ENCODE data around the gene SAMD9.
A peak's percentile ranks its signal among the peaks of the same experiment; 100 is the strongest.
"Not testable (repeated sequence)": the region's sequence is repeated elsewhere in the genome, so short reads cannot be mapped to it uniquely, and the experiment has no call there.

Gene SAMD9

DNA sequence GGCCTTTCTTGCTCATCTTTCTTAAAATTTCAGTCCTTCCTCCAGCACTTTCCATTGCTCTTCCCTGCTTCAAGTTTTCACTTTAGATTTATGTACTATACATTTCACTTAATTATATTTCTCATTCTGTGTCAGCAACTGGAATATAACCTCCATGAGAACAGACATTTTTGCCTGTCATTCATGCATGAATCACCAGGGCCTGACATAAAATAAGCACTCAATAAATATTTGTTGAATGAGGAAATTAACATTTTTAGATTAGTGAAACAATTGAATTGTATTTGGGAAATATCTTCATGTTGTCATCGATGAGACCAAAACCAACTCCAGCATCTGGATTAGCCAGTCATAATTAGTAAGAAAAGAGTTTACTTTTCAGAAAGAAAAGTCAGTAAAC lies 24.3 kb upstream of the SAMD9 start:
- Mint-ChIP-seq H3K36me3 (ENCODE audit: low read depth) (peaks cover 30% of the 10 kb centered on the region), H3K4me3 (no peak overlapping the region), H3K4me1 (ENCODE audit: low read depth) (peaks cover 15% of the 10 kb centered on the region), H3K27me3 (ENCODE audit: low read depth) (no peaks in the 10 kb centered on the region), H3K27ac (no peak overlapping the region), H3K9me3 (peaks cover 7% of the 10 kb centered on the region)
- DNase-seq (ENCODE audit: low spot score): no peak

DNA sequence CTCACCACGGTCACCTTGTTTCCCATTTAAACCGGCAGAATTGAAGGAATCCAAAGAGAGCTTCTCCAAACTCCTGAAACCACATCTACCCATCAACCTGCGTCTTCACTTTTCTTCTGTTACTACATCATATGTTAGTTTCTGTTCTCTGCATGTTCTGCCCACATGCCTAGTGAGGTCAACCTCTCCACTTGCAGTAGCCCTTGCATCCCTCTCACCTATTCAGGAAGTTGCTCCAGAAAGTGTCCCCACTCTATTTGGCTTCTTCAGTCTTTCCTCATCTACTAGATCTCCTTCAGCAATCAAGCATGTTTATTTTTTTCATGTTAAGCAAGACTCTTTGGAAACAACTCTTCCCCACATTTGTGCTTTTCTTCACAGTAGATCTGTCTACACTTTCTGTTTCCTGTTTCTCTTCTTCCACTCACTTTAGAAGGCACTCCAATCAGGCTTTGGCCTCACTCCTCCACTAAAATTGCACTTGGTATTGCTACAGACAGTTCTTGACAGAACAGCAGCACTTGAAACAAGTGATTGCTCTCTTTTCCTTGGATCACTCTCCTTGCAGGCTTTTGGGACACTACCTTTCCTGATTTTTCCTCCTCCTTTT lies 22.9 kb upstream of the SAMD9 start:
- H3K27me3 Mint-ChIP-seq (ENCODE audit: low read depth): no peaks in the 10 kb centered on the region
- H3K4me3 Mint-ChIP-seq: no peak overlapping the region
- peaks cover 17% of the 10 kb centered on the region for H3K9me3 Mint-ChIP-seq
- H3K4me1 Mint-ChIP-seq (ENCODE audit: low read depth): peaks cover 5% of the 10 kb centered on the region
- DNase-seq (ENCODE audit: low spot score): no peak
- no peak overlapping the region for H3K27ac Mint-ChIP-seq
- H3K36me3 Mint-ChIP-seq (ENCODE audit: low read depth): peaks cover 31% of the 10 kb centered on the region

DNA sequence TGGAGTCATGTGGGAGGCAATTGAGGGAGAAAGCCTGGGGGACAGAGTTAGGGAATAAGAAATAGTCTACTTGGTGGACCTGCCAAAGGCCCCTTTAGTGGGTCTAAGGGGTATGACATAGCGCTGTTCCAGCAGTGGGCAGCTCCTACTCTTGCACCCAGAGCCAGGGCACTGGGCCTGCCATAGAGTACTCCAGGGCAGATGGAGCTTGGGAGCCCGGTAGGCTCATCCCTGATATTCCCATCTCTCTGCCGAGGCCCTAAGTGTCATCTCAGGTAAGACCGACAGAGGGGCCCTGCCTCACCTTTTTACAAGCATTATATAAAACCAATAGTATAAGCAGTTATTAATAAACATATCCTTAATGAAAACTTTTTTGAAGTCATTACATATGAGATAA lies 20.8 kb upstream of the SAMD9 start:
- H3K27me3 Mint-ChIP-seq (ENCODE audit: low read depth): no peaks in the 10 kb centered on the region
- H3K4me3 Mint-ChIP-seq: no peak overlapping the region
- peaks cover 38% of the 10 kb centered on the region for H3K9me3 Mint-ChIP-seq
- peaks cover 47% of the 10 kb centered on the region for H3K36me3 Mint-ChIP-seq (ENCODE audit: low read depth)
- H3K4me1 Mint-ChIP-seq (ENCODE audit: low read depth): peaks cover 3% of the 10 kb centered on the region
- no peak for DNase-seq (ENCODE audit: low spot score)
- H3K27ac Mint-ChIP-seq: no peak overlapping the region

DNA sequence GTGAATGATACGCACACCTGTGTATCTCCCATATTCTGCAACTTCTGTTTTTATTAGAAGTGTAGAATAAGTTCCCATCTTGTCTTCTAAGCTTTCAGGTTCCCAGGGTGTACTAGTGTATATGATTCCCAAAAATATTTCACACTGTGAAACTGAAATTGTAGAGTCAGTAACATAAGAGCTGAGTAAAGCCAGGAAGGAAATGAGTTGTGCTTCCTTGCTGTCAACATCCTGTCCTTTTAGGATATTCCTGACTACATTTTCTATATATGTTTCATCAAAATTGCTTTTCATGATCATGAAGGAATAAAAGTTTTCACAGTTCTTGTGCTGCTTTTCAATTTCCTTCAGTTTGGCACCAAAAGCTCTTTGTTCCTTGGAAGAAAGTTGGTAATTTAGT lies 15.2 kb upstream of the SAMD9 start:
- H3K4me1 Mint-ChIP-seq (ENCODE audit: low read depth): no peaks in the 10 kb centered on the region
- peaks cover 88% of the 10 kb centered on the region for H3K9me3 Mint-ChIP-seq
- no peak overlapping the region for H3K27ac Mint-ChIP-seq
- H3K4me3 Mint-ChIP-seq: no peak overlapping the region
- H3K27me3 Mint-ChIP-seq (ENCODE audit: low read depth): no peaks in the 10 kb centered on the region
- no peak for DNase-seq (ENCODE audit: low spot score)
- peaks cover 77% of the 10 kb centered on the region for H3K36me3 Mint-ChIP-seq (ENCODE audit: low read depth)

DNA sequence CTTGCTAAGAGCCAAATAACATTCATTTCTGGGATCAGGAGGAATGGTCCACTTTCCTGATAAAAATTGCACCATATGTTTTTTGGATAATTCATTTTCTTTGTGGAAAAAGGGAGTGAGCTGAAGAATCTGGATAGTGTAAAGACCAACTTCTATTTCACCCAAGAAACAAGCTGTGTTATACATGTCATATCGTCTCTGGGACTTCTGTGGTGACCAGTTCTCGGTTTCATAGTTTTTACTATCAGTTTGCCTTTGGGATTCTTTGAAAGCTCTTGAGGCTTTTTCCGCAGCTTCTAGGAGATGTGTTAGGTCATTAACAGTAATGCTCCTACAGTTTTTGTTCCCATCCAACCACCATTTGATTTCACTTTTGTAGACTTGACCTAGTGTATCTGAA lies 14.4 kb upstream of the SAMD9 start:
- peaks cover 87% of the 10 kb centered on the region for H3K9me3 Mint-ChIP-seq
- no peak for DNase-seq (ENCODE audit: low spot score)
- H3K4me3 Mint-ChIP-seq: no peak overlapping the region
- H3K4me1 Mint-ChIP-seq (ENCODE audit: low read depth): no peaks in the 10 kb centered on the region
- H3K36me3 Mint-ChIP-seq (ENCODE audit: low read depth): peaks cover 72% of the 10 kb centered on the region
- H3K27ac Mint-ChIP-seq: no peak overlapping the region
- H3K27me3 Mint-ChIP-seq (ENCODE audit: low read depth): no peaks in the 10 kb centered on the region

DNA sequence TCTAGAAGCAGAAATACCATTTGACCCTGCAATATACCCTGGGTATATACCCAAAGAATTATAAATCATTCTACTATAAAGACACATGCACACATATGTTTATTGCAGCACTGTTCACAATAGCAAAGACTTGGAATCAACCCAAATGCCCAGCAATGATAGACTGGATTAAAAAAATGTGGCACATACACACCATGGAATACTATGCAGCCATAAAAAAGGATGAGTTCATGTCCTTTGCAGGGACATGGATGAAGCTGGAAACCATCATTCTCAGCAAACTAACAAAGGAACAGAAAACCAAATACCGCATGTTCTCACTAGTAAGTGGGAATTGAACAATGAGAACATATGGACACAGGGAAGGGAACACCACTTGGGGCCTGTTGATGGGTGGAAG lies 9.2 kb upstream of the SAMD9 start:
- H3K4me3 Mint-ChIP-seq; DNase-seq (ENCODE audit: low spot score); H3K27ac Mint-ChIP-seq; H3K27me3 Mint-ChIP-seq (ENCODE audit: low read depth); H3K4me1 Mint-ChIP-seq (ENCODE audit: low read depth): not testable (repeated sequence)
- Mint-ChIP-seq H3K36me3 (ENCODE audit: low read depth) (peaks cover 48% of the 10 kb centered on the region), H3K9me3 (peaks cover 82% of the 10 kb centered on the region)

DNA sequence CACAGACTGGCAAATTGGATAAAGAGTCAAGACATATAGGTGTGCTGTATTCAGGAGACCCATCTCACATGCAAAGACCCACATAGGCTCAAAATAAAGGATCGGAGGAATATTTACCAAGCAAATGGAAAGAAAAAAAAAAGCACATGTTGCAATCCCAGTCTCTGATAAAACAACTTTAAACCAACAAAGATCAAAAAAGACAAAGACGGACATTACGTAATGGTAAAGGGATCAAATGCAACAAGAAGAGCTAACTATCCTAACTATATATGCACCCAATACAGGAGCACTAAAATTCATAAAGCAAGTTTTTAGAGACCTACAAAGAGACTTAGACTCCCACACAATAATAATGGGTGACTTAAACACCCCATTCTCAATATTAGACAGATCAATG lies 5.8 kb upstream of the SAMD9 start:
- not testable (repeated sequence) for H3K27ac Mint-ChIP-seq
- H3K36me3 Mint-ChIP-seq (ENCODE audit: low read depth): peaks cover 45% of the 10 kb centered on the region

DNA sequence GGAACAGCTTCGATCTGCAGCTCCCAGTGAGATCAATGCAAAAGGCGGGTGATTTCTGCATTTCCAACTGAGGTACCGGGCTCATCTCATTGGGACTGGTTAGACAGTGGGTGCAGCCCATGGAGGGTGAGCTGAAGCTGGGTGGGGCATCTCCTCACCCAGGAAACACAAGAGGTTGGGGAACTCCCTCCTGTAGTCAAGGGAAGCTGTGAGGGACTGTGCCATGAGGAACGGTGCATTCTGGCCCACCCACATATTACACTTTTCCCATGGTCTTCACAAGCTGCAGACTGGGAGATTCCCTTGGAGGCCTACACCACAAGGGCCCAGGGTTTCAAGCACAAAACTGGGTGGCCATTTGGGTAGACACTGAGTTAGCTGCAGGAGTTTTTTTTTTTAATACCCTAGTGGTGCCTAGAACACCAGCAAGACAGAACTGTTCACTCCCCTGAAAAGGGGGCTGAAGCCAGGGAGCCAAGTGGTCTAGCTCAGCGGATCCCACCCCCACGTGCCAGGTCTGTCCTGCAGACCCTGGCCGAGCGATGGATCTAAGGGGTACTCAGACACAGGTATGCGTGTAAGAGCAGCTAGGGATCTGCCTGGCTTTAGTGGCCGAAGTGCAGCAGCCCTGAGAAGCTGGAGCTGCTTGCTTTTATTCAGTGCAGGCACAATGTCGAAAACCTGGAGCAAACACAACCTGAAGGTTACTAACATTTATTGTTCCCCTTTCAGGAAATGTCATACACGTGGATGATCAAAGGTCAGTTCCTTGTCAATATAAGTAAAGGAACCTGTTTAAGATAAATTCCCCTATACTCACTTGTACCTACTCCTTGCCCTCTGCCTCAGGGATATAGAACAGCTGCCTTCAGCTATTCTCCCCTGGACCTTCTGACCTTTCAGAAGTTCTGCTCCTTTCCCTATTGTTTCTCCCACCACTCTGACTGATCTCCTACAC lies 3.1 kb upstream of the SAMD9 start:
- H3K27me3 Mint-ChIP-seq (ENCODE audit: low read depth): peaks cover 3% of the 10 kb centered on the region
- H3K36me3 Mint-ChIP-seq (ENCODE audit: low read depth): peaks cover 47% of the 10 kb centered on the region
- no peak for DNase-seq (ENCODE audit: low spot score)
- H3K4me3 Mint-ChIP-seq: no peak overlapping the region
- peaks cover 46% of the 10 kb centered on the region for H3K9me3 Mint-ChIP-seq
- peaks cover 16% of the 10 kb centered on the region for H3K4me1 Mint-ChIP-seq (ENCODE audit: low read depth)
- no peak overlapping the region for H3K27ac Mint-ChIP-seq

More for the DNA sequence above, 5.8 kb upstream of the SAMD9 start:
- H3K9me3 Mint-ChIP-seq: peaks cover 61% of the 10 kb centered on the region
- H3K4me3 Mint-ChIP-seq; H3K27me3 Mint-ChIP-seq (ENCODE audit: low read depth); H3K4me1 Mint-ChIP-seq (ENCODE audit: low read depth); DNase-seq (ENCODE audit: low spot score): not testable (repeated sequence)

DNA sequence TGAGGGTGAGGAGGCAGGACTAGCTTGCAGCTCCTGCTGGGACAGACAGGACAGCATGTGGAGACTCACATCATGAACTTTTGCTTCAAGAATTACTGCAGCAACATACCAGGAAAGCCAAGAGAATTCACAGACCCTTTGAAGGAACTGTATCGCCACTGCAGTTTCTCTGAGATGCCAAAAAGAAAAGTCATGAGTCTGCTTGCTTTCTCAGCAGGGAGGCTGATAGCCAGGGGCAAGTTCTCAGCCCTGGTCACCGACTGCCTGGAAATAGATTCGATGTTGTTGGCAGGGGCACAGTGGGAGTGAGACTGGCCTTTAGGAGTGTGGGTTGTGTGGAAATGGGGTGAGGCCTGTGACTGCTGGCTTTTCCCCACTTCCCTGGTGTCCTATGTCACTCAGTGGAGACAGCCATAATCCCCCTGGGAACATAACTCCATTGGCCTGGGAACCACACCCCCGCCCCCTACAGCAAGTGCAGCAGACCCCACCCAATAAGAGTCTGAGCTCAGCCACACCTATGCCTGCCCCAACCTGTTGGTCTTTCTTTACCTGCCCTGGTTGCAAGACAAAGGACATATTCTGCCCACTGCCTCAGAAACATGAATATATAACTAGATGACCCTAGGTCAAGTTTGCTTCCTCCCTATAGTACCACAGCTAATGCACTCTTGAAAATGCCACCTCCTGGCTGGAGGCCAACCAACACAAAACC lies 1.6 kb upstream of the SAMD9 start:
- no peak for DNase-seq (ENCODE audit: low spot score)
- no peak overlapping the region for H3K4me3 Mint-ChIP-seq
- peaks cover 31% of the 10 kb centered on the region for H3K4me1 Mint-ChIP-seq (ENCODE audit: low read depth)
- H3K9me3 Mint-ChIP-seq: peaks cover 44% of the 10 kb centered on the region
- H3K27me3 Mint-ChIP-seq (ENCODE audit: low read depth): peaks cover 3% of the 10 kb centered on the region
- H3K27ac Mint-ChIP-seq: peak overlapping the region; percentile 34
- H3K36me3 Mint-ChIP-seq (ENCODE audit: low read depth): peaks cover 58% of the 10 kb centered on the region

DNA sequence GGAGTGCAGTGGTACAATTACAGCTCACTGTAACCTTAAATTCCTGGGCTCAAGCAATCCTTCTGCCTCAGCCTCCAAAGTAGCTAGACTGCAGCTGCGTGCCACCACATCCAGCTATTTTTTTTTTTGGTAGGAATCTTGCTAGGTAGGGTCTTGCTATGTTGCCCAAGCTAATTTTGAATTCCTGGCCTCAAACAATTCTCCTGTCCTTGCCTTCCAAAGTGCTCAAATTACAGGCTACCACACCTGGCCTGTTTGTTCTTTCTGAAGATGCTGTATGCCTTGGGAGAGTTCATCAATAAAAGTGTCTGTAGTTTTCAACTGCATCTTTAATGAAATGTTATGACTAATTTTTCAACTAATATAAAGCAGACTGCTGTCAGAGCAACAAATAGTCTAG lies 452 bp downstream of the SAMD9 start:
- Mint-ChIP-seq H3K4me1 (ENCODE audit: low read depth) (peaks cover 37% of the 10 kb centered on the region), H3K36me3 (ENCODE audit: low read depth) (peaks cover 64% of the 10 kb centered on the region), H3K27ac (peak overlapping the region; percentile 87), H3K9me3 (peaks cover 40% of the 10 kb centered on the region), H3K4me3 (peak overlapping the region; percentile 90), H3K27me3 (ENCODE audit: low read depth) (no peaks in the 10 kb centered on the region)
- no peak for DNase-seq (ENCODE audit: low spot score)

DNA sequence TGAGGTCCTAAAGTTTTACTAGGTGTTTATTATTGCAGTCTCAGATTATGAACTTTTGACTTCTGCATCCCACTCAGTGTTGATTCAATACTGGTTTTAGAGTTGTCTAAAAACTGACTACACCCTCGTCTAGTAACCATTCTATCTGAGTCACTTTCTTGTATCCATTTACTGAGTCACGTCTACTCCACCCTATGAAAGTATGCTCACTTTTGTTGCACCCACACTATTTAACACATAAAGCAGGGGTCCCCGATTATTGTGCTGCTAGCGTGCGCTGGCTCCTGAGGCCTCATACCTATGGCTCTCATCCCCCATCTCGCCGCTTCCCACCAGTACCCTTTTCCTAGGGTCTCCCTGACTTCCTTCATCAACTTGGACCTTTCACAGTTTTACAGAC lies 2.0 kb downstream of the SAMD9 start:
- Mint-ChIP-seq H3K27ac (peak overlapping the region; percentile 87), H3K4me1 (ENCODE audit: low read depth) (peaks cover 39% of the 10 kb centered on the region), H3K9me3 (peaks cover 50% of the 10 kb centered on the region), H3K27me3 (ENCODE audit: low read depth) (no peaks in the 10 kb centered on the region), H3K36me3 (ENCODE audit: low read depth) (peaks cover 71% of the 10 kb centered on the region), H3K4me3 (peak overlapping the region; percentile 90)
- DNase-seq (ENCODE audit: low spot score): peak; percentile 12

DNA sequence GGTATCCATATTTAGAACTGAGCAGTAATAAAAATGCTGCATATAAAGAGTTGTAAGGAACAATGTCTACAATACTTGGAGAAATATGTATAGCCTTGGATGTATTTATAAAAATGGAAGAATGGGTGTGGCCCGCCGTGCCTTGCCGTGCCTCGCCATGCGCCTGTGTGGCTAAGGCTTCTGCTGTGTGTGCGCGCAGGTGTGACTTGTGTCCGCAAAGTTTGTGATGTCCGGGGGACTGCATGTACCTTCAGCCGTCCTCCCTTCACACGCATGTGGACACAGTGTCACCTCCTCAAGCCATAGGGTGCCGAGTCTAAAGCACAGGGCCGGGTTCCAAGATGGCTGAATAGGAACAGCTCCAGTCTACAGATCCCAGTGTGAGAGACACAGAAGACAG lies 9.8 kb downstream of the SAMD9 start:
- Mint-ChIP-seq H3K4me1 (ENCODE audit: low read depth) (peaks cover 5% of the 10 kb centered on the region), H3K27me3 (ENCODE audit: low read depth) (no peaks in the 10 kb centered on the region), H3K27ac (no peak overlapping the region), H3K36me3 (ENCODE audit: low read depth) (peaks cover 96% of the 10 kb centered on the region), H3K9me3 (peaks cover 79% of the 10 kb centered on the region), H3K4me3 (no peak overlapping the region)
- no peak for DNase-seq (ENCODE audit: low spot score)

DNA sequence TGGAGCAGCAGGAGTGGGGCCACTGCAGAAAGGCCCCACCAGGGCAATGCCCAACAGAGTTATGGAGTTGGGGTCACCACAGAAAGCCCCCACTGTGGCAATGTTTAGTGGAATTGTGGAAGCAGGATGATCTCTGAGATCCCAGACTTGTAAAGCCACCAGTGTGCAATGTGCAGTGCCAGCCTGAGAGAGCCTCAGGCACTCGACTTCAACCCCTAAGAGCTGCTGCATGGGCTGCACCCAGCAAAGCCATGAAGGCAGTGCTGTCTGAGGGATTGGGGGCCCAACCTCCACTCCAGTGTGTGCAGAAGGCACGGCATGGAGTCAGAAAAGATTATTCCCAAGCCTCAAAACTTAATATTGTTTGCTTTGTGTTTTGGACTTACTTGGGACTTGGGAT lies 20.4 kb downstream of the SAMD9 start:
- no peak overlapping the region for H3K27ac Mint-ChIP-seq
- H3K9me3 Mint-ChIP-seq: peaks cover 32% of the 10 kb centered on the region
- peaks cover 9% of the 10 kb centered on the region for H3K27me3 Mint-ChIP-seq (ENCODE audit: low read depth)
- H3K36me3 Mint-ChIP-seq (ENCODE audit: low read depth): peaks cover 16% of the 10 kb centered on the region
- H3K4me3 Mint-ChIP-seq: no peak overlapping the region
- no peaks in the 10 kb centered on the region for H3K4me1 Mint-ChIP-seq (ENCODE audit: low read depth)
- no peak for DNase-seq (ENCODE audit: low spot score)

DNA sequence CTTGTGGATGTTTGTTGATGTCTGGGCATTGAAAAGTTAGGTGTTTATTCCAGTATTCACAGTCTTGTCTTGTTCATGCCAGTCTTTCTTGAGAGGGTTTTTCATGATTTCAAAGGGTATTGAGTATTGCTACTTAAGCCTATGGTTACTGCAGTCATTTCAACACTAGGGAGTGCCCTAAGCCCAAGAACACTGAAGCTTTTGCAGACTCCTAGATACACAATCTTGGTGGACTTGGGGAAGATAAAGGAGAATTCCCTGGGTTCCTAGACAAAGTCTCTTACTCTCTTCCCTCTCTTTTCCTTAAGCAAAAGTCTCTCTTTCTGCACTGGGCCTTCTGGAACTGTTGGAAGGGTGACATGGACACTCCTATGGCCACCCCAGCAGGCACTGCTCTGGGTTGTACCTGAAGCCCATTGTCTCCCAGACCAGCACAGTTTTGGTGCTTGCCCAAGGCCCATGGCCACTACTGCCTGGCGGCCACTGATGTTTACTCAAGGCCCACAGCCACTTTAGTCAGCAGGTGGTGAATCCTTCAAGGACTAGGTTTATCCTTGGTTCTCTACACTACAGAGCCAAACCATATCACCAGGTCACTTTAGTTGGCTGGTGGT lies 24.9 kb downstream of the SAMD9 start:
- Mint-ChIP-seq H3K27ac (no peak overlapping the region), H3K4me1 (ENCODE audit: low read depth) (no peaks in the 10 kb centered on the region), H3K9me3 (peaks cover 5% of the 10 kb centered on the region), H3K27me3 (ENCODE audit: low read depth) (peaks cover 25% of the 10 kb centered on the region), H3K36me3 (ENCODE audit: low read depth) (no peaks in the 10 kb centered on the region), H3K4me3 (no peak overlapping the region)
- no peak for DNase-seq (ENCODE audit: low spot score)
